IPS DF 6.9 (cell line): ENCODE measurements around the gene TRIM71.
"Not testable (repeated sequence)": the region's sequence is repeated elsewhere in the genome, so short reads cannot be mapped to it uniquely, and the experiment has no call there.

ENCODE experiments used
- DNase-seq: peaks from one replicate; pipeline ENCODE4 v3.0.0-alpha.2; 2013; ENCODE audit warnings: low read depth, low spot score
- H3K27ac ChIP-seq: one replicate; pipeline ENCODE4 v1.5.1; 2013; ENCODE audit warnings: low read length, control low read depth
- H3K27me3 ChIP-seq: 2 replicates; pipeline ENCODE4 v1.6.1; 2013; ENCODE audit warnings: mild to moderate bottlenecking, low read length; ENCODE audit not compliant: control insufficient read depth, insufficient read depth
- H3K36me3 ChIP-seq: 2 replicates; pipeline ENCODE4 v1.6.1; 2013; ENCODE audit warnings: low read length; ENCODE audit not compliant: control insufficient read depth, insufficient read depth
- H3K4me1 ChIP-seq: 2 replicates; pipeline ENCODE4 v1.6.1; 2013; ENCODE audit warnings: low read length; ENCODE audit not compliant: control insufficient read depth, insufficient read depth
- H3K4me3 ChIP-seq: 2 replicates; pipeline ENCODE4 v1.5.1; 2013; ENCODE audit warnings: mild to moderate bottlenecking, low read length
- H3K9me3 ChIP-seq: 2 replicates; pipeline ENCODE4 v1.6.1; 2013; ENCODE audit warnings: low read length, inconsistent platforms; ENCODE audit not compliant: control insufficient read depth, insufficient read depth
- WGBS: extraction: QIAGEN DNeasy Blood & Tissue Kit; methylation state at CpG from one replicate; pipeline ENCODE4 v1.1.7; 2013; ENCODE audit warnings: mixed read lengths, missing lambda C conversion rate; ENCODE audit not compliant: insufficient read length, insufficient coverage; 5-methylcytosine and 5-hydroxymethylcytosine counted together

TRIM71 gene

GRCh38 chr3:32819551-32820348 is 2.0 kb downstream of the TRIM71 start:
- DNase-seq, result no peak
- no peaks in the 10 kb centered on the region for H3K9me3 ChIP-seq
- H3K27ac ChIP-seq, result no peak overlapping the region
- no CpG with 5 or more reads among the region's 41 CpGs for WGBS
- H3K4me1 ChIP-seq, result peaks cover 5% of the 10 kb centered on the region; the same call in 1 of the 2 replicates
- no peaks in the 10 kb centered on the region for H3K27me3 ChIP-seq
- peak overlapping the region; percentile 99 for H3K4me3 ChIP-seq
- peaks cover 30% of the 10 kb centered on the region for H3K36me3 ChIP-seq

- no peak for DNase-seq
- H3K27ac ChIP-seq, result no peak overlapping the region
- peak overlapping the region; percentile 99; the same call in 1 of the 2 replicates for H3K4me3 ChIP-seq
- peaks cover 30% of the 10 kb centered on the region for H3K36me3 ChIP-seq
- no CpG with 5 or more reads among the region's 2 CpGs for WGBS
- H3K27me3 ChIP-seq, result no peaks in the 10 kb centered on the region
- peaks cover 3% of the 10 kb centered on the region; the same call in 1 of the 2 replicates for H3K4me1 ChIP-seq
- no peaks in the 10 kb centered on the region for H3K9me3 ChIP-seq
Measured at GRCh38 chr3:32820430-32820829, 2.6 kb downstream of the TRIM71 start.

GRCh38 chr3:32820971-32821685 is 3.3 kb downstream of the TRIM71 start:
- H3K4me3 ChIP-seq, result peak overlapping the region; percentile 99; the same call in 1 of the 2 replicates

GRCh38 chr3:32821686-32822296 is 4.0 kb downstream of the TRIM71 start:
- peaks cover 3% of the 10 kb centered on the region; the same call in 1 of the 2 replicates for H3K4me1 ChIP-seq
- no peak for DNase-seq
- H3K27me3 ChIP-seq, result no peaks in the 10 kb centered on the region
- H3K4me3 ChIP-seq, result peak overlapping the region; percentile 99
- H3K27ac ChIP-seq, result no peak overlapping the region
- WGBS, result no CpG with 5 or more reads among the region's 44 CpGs
- no peaks in the 10 kb centered on the region for H3K9me3 ChIP-seq
- peaks cover 30% of the 10 kb centered on the region for H3K36me3 ChIP-seq

More at GRCh38 chr3:32820971-32821685, 3.3 kb downstream of the TRIM71 start:
- Histone ChIP-seq H3K9me3 (no peaks in the 10 kb centered on the region), H3K27ac (no peak overlapping the region), H3K36me3 (peaks cover 30% of the 10 kb centered on the region), H3K27me3 (no peaks in the 10 kb centered on the region), H3K4me1 (peaks cover 3% of the 10 kb centered on the region; the same call in 1 of the 2 replicates)
- no peak for DNase-seq
- no CpG with 5 or more reads among the region's 12 CpGs for WGBS

GRCh38 chr3:32822609-32823498 is 5.1 kb downstream of the TRIM71 start:
- Histone ChIP-seq H3K36me3 (peaks cover 28% of the 10 kb centered on the region), H3K27ac (no peak overlapping the region), H3K9me3 (no peaks in the 10 kb centered on the region), H3K4me3 (peak overlapping the region; percentile 99; the same call in 1 of the 2 replicates), H3K27me3 (no peaks in the 10 kb centered on the region), H3K4me1 (peaks cover 3% of the 10 kb centered on the region; the same call in 1 of the 2 replicates)
- 100% methylated on average over 1 of the region's 5 CpGs for WGBS
- no peak for DNase-seq

- not testable (repeated sequence) for H3K27me3 ChIP-seq, H3K27ac ChIP-seq, H3K4me3 ChIP-seq, DNase-seq, H3K4me1 ChIP-seq, H3K9me3 ChIP-seq
- peaks cover 19% of the 10 kb centered on the region for H3K36me3 ChIP-seq
- no CpG with 5 or more reads among the region's 21 CpGs for WGBS
Measured at GRCh38 chr3:32823641-32824184, 5.9 kb downstream of the TRIM71 start.

- Histone ChIP-seq H3K4me1 (peaks cover 3% of the 10 kb centered on the region; the same call in 1 of the 2 replicates), H3K9me3 (no peaks in the 10 kb centered on the region), H3K27me3 (no peaks in the 10 kb centered on the region), H3K27ac (no peak overlapping the region), H3K4me3 (no peak overlapping the region), H3K36me3 (peaks cover 5% of the 10 kb centered on the region; the same call in 1 of the 2 replicates)
- no peak for DNase-seq
- WGBS, result no CpG with 5 or more reads among the region's 12 CpGs
Measured at GRCh38 chr3:32825601-32826375, 8.0 kb downstream of the TRIM71 start.

- H3K4me3 ChIP-seq, result no peak overlapping the region
- H3K27me3 ChIP-seq, result no peaks in the 10 kb centered on the region
- H3K9me3 ChIP-seq, result no peaks in the 10 kb centered on the region
- H3K27ac ChIP-seq, result no peak overlapping the region
- H3K36me3 ChIP-seq, result no peaks in the 10 kb centered on the region
- DNase-seq, result no peak
- H3K4me1 ChIP-seq, result 0 out of 2 replicates have a peak, but pooled peaks cover 1% of the 10 kb centered on the region
- WGBS, result no CpG with 5 or more reads among the region's 4 CpGs
Measured at GRCh38 chr3:32831062-32831461, 13.3 kb downstream of the TRIM71 start.

- no CpG with 5 or more reads among the region's 2 CpGs for WGBS
- no peak overlapping the region for H3K4me3 ChIP-seq
- no peak for DNase-seq
- H3K9me3 ChIP-seq, result no peaks in the 10 kb centered on the region
- 0 out of 2 replicates have a peak, but pooled peaks cover 1% of the 10 kb centered on the region for H3K4me1 ChIP-seq
- H3K36me3 ChIP-seq, result no peaks in the 10 kb centered on the region
- no peaks in the 10 kb centered on the region for H3K27me3 ChIP-seq
- H3K27ac ChIP-seq, result no peak overlapping the region
Measured at GRCh38 chr3:32831791-32832190, 14.0 kb downstream of the TRIM71 start.
